ENCODE results near the gene MFAP3. TPM values are rescaled to one million over a fixed set of nuclear protein-coding genes. Genes with fewer than 3 reads are reported as not detected.

Gene MFAP3
- total RNA-seq, 1 donor from 2014 or later: 31.1 TPM

GRCh38 chr5:154098465-154098864 lies 59.7 kb downstream of the MFAP3 start:
- DNase-seq (no peak), ATAC-seq (no peak)
- Histone ChIP-seq H3K9me3 (no peaks in the 10 kb centered on the region), H3K36me3 (no peaks in the 10 kb centered on the region), H3K4me3 (no peak overlapping the region), H3K27me3 (ENCODE audit: low read depth) (no peaks in the 10 kb centered on the region), H3K4me1 (no peaks in the 10 kb centered on the region), H3K27ac (no peak overlapping the region)
- intact Hi-C loops (cut with DNase I): no loop called here
- TF ChIP-seq, protein P1, sequence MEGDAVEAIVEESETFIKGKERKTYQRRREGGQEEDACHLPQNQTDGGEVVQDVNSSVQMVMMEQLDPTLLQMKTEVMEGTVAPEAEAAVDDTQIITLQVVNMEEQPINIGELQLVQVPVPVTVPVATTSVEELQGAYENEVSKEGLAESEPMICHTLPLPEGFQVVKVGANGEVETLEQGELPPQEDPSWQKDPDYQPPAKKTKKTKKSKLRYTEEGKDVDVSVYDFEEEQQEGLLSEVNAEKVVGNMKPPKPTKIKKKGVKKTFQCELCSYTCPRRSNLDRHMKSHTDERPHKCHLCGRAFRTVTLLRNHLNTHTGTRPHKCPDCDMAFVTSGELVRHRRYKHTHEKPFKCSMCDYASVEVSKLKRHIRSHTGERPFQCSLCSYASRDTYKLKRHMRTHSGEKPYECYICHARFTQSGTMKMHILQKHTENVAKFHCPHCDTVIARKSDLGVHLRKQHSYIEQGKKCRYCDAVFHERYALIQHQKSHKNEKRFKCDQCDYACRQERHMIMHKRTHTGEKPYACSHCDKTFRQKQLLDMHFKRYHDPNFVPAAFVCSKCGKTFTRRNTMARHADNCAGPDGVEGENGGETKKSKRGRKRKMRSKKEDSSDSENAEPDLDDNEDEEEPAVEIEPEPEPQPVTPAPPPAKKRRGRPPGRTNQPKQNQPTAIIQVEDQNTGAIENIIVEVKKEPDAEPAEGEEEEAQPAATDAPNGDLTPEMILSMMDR (IDR thresholded peaks at IDR 0.05): no peak

DNA sequence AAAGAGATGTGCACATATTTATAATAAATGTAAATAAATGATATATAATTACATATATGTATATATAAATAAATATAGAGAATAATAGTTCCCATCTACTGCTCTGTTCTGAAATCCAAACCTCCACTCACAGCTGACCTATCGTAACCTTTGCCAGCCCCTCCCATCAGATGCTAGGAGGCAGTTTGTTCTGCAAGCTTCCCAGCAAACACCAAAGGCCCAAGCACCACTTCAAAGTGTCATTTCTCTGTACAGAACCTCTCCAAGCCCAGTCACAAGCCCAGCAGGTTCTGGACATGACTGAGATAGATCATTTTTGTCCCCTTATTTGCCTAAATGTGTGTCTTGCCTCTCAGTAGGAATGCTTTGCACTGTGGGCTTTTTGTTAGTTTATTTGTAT lies 62.4 kb downstream of the MFAP3 start:
- DNase-seq (no peak), ATAC-seq (no peak)
- Histone ChIP-seq H3K4me3 (no peak overlapping the region), H3K4me1 (no peaks in the 10 kb centered on the region), H3K27me3 (ENCODE audit: low read depth) (no peaks in the 10 kb centered on the region), H3K27ac (no peak overlapping the region), H3K36me3 (no peaks in the 10 kb centered on the region), H3K9me3 (no peaks in the 10 kb centered on the region)
- intact Hi-C loops (cut with DNase I): no loop called here
- TF ChIP-seq, protein P1 (IDR thresholded peaks at IDR 0.05): no peak

DNA sequence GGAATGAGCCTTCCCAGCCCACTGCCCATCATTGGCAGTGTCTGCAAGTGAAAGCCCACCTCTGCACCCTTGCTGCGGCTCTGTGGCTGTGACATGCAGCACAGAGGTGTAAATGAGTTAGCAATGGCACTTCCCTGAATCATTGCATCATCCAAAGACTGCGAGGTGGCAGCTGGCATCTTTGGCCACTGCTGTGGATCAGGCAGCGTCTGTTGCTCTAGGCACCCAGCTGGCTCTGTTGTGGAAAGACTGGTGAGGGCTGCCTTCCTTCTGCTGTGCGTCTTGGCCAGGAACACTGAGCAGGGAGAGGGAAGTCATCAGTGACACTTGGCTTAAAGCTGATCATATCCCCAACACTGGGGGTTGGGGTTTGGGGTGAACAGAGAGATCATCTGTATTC lies 64.5 kb downstream of the MFAP3 start:
- ATAC-seq (peak in 1 of 2 donors; percentile 37), DNase-seq (no peak)
- TF ChIP-seq, protein P1 (IDR thresholded peaks at IDR 0.05): no peak

More for the DNA sequence above, 64.5 kb downstream of the MFAP3 start:
- Histone ChIP-seq H3K27ac (no peak overlapping the region), H3K27me3 (ENCODE audit: low read depth) (no peaks in the 10 kb centered on the region), H3K4me1 (no peaks in the 10 kb centered on the region), H3K36me3 (no peaks in the 10 kb centered on the region), H3K4me3 (no peak overlapping the region), H3K9me3 (no peaks in the 10 kb centered on the region)
- intact Hi-C loops (cut with DNase I): no loop called here

Other genes with a start within 250 kb of the MFAP3 start
- gene FAM114A2, start 57 bp upstream of the MFAP3 start, total RNA-seq: 39.6 TPM
- gene GALNT10, start 151.8 kb downstream of the MFAP3 start, total RNA-seq: 57.6 TPM

All from lower lobe of right lung (tissue), 2 donors.